K562 (cell line): ENCODE measurements around the gene CCDC92.

Experiments used
- BRCA1 ChIP-seq, 2 experiments: fragments of 450-650 bp in 1 of 2; sonication (generic) in 1 of 2; formaldehyde crosslinking in 1 of 2; IDR thresholded peaks; 2 replicates each; pipeline versions ENCODE4 v1.5.0 to v1.6.1; 2017 to 2020; ENCODE audit warnings: mild to moderate bottlenecking in 1 of 2, missing genetic modification reagents in 1 of 2
- RAD51 ChIP-seq: fragments of 450-650 bp; IDR thresholded peaks from 2 replicates; pipeline ENCODE4 v1.7.1; 2016; ENCODE audit warnings: low read depth, mild to moderate bottlenecking, borderline replicate concordance

GRCh38 chr12:123976227-123976826 is 3.7 kb upstream of the CCDC92 start:
- no peak for TF ChIP-seq BRCA1 (IDR thresholded peaks at IDR 0.05)
- TF ChIP-seq BRCA1 (CRISPR knock-in tag; IDR thresholded peaks at IDR 0.05) = no peak
- TF ChIP-seq RAD51 = no peak
